CD4-positive, alpha-beta memory T cell (primary cell): ENCODE results near the gene NOP14. TPM values are rescaled to one million over a fixed set of nuclear protein-coding genes. Genes with fewer than 3 reads are reported as not detected.
"Not testable (repeated sequence)": the region's sequence is repeated elsewhere in the genome, so short reads cannot be mapped to it uniquely, and the experiment has no call there.

ENCODE experiments used
- CTCF ChIA-PET: fragments of 350-600 bp; sonication (Branson Sonifier 250); formaldehyde crosslinking; loops from one replicate; lab custom pipeline; 2021; ENCODE audit warnings: inconsistent platforms; ENCODE audit not compliant: partially characterized antibody; lab: Charles Lee
- POLR2A ChIA-PET: fragments of 350-600 bp; sonication (Branson Sonifier 250); formaldehyde crosslinking; loops from one replicate; lab custom pipeline; 2021; ENCODE audit not compliant: partially characterized antibody; lab: Charles Lee
- DNase-seq, 5 donors: peaks; one replicate each; pipeline versions ENCODE4 v3.0.0 to v3.0.0-alpha.2; 2020 to 2022; ENCODE audit warnings: mixed read lengths in 1 of 5
- H3K27ac ChIP-seq: one replicate; pipeline ENCODE4 v1.7.0; 2013; ENCODE audit warnings: low read depth, low read length
- H3K27me3 ChIP-seq: 2 replicates; pipeline ENCODE4 v1.7.0; 2013; ENCODE audit warnings: mild to moderate bottlenecking, low read length, moderate library complexity; ENCODE audit not compliant: insufficient read depth
- H3K36me3 ChIP-seq: 2 replicates; pipeline ENCODE4 v1.7.0; 2013; ENCODE audit warnings: mild to moderate bottlenecking, low read length, moderate library complexity; ENCODE audit not compliant: insufficient read depth
- H3K4me1 ChIP-seq: 2 replicates; pipeline ENCODE4 v1.7.0; 2013; ENCODE audit warnings: mild to moderate bottlenecking, low read length, moderate library complexity; ENCODE audit not compliant: insufficient read depth
- H3K4me3 ChIP-seq, 2 donors: one replicate each; pipeline ENCODE4 v1.7.0; 2013; ENCODE audit warnings: low read length in 2 of 2, mild to moderate bottlenecking in 1 of 2
- H3K9me3 ChIP-seq, 2 donors: one replicate each; pipeline ENCODE4 v1.7.0; 2013; ENCODE audit warnings: low read length in 2 of 2, control low read depth in 1 of 2; ENCODE audit not compliant: control insufficient read depth in 1 of 2
- H3K27ac Mint-ChIP-seq, 7 donors: one replicate each; pipeline ENCODE4 v1.8.0; 2020 to 2021; ENCODE audit warnings: mixed read lengths in 7 of 7, mild to moderate bottlenecking in 6 of 7, inconsistent platforms in 3 of 7, moderate library complexity in 3 of 7
- H3K27me3 Mint-ChIP-seq, 2 donors: one replicate each; pipeline ENCODE4 v1.8.0; 2020 to 2021; ENCODE audit warnings: mixed read lengths in 2 of 2
- H3K36me3 Mint-ChIP-seq, 2 donors: one replicate each; pipeline ENCODE4 v1.8.0; 2020 to 2021; ENCODE audit warnings: mixed read lengths in 2 of 2, inconsistent platforms in 1 of 2, mild to moderate bottlenecking in 1 of 2
- H3K4me1 Mint-ChIP-seq, 4 donors: one replicate each; pipeline ENCODE4 v1.8.0; 2020 to 2021; ENCODE audit warnings: mixed read lengths in 4 of 4, mild to moderate bottlenecking in 1 of 4
- H3K4me3 Mint-ChIP-seq, 8 donors: one replicate each; pipeline ENCODE4 v1.8.0; 2020 to 2021; ENCODE audit warnings: mixed read lengths in 8 of 8, mild to moderate bottlenecking in 7 of 8, moderate library complexity in 6 of 8, inconsistent platforms in 3 of 8
- H3K9me3 Mint-ChIP-seq, 8 donors: one replicate each; pipeline ENCODE4 v1.8.0; 2020 to 2021; ENCODE audit warnings: mixed read lengths in 8 of 8, mild to moderate bottlenecking in 5 of 8, inconsistent platforms in 3 of 8, moderate library complexity in 1 of 8
- intact Hi-C: fragments of 100-400 bp; cut with micrococcal nuclease; formaldehyde crosslinking; loops from one replicate; pipeline ENCODE4 v1.15.1; 2023
- polyA plus RNA-seq, 2 donors: library from polyadenylated mRNA; unstranded; fragments of 300-500 nt; fragmentation: Illumina TruSeq; gene quantifications; one replicate each; pipeline ENCODE4 v1.2.3, GENCODE V29; 2021
- total RNA-seq, 2 experiments: library from RNA; stranded (reverse); gene quantifications; one replicate each; pipeline ENCODE4 v1.2.3, GENCODE V29; 2021

NOP14 gene
- total and polyA plus RNA-seq, 4 experiments from 2014 or later, result 2.6 to 41.4 (median 38.4) TPM

- ChIA-PET POLR2A (interaction anchor here (5.4 kb wide), 1 partner anchor 22 kb away, joined by 82 read pairs; the partner anchor contains the start of genes GRK4 and NOP14), CTCF (no interaction called here)
- H3K4me3 ChIP-seq, result no peak overlapping the region
- peaks cover 28% of the 10 kb centered on the region for H3K4me1 ChIP-seq
- DNase-seq, result no peak
- H3K36me3 ChIP-seq, result peaks cover 52% of the 10 kb centered on the region
- no peak overlapping the region for H3K27ac ChIP-seq
- H3K27me3 ChIP-seq, result no peaks in the 10 kb centered on the region
- Mint-ChIP-seq H3K9me3 (no peaks in the 10 kb centered on the region), H3K4me3 (peak overlapping the region in 3 of 8 donors; percentile 9 to 25 (median 13)), H3K36me3 (peaks cover 20 to 62% of the 10 kb centered on the region in 2 donors), H3K27ac (peak overlapping the region in 4 of 7 donors; percentile 42 to 68 (median 54)), H3K27me3 (no peaks in the 10 kb centered on the region), H3K4me1 (peaks cover 27 to 49% (median 37%) of the 10 kb centered on the region in 4 donors)
- intact Hi-C loops, result loop anchor here (10.0 kb wide), 1 partner anchor 404 kb away; the partner anchor contains the start of gene FAM193A
- no peaks in the 10 kb centered on the region for H3K9me3 ChIP-seq
These were observed 24.3 kb downstream of the NOP14 start for GRCh38 chr4:2938906-2939305.

GRCh38 chr4:2938411-2938810 lies 24.8 kb downstream of the NOP14 start:
- CTCF ChIA-PET, H3K4me3 Mint-ChIP-seq, H3K9me3 ChIP-seq, DNase-seq, H3K27me3 Mint-ChIP-seq, H3K27me3 ChIP-seq, H3K27ac ChIP-seq, H3K4me3 ChIP-seq, H3K9me3 Mint-ChIP-seq: not testable (repeated sequence)
- intact Hi-C loops, result loop anchor here (10.0 kb wide), 1 partner anchor 404 kb away; the partner anchor contains the start of gene FAM193A
- Histone ChIP-seq H3K4me1 (peaks cover 33% of the 10 kb centered on the region), H3K36me3 (peaks cover 47% of the 10 kb centered on the region)
- Mint-ChIP-seq H3K36me3 (peaks cover 17 to 59% of the 10 kb centered on the region in 2 donors), H3K27ac (peak overlapping the region in 1 of 7 donors; percentile 99), H3K4me1 (peaks cover 27 to 50% (median 36%) of the 10 kb centered on the region in 4 donors)
- POLR2A ChIA-PET, result interaction anchor here (1.4 to 5.4 kb wide), 2 partner anchors 11 to 23 kb away, joined by 5 to 82 read pairs; partner anchors contain the start of genes GRK4 and NOP14

GRCh38 chr4:2937986-2938385 lies 25.2 kb downstream of the NOP14 start:
- Mint-ChIP-seq H3K27me3 (no peaks in the 10 kb centered on the region), H3K9me3 (no peaks in the 10 kb centered on the region), H3K27ac (peak overlapping the region in 4 of 7 donors; percentile 27 to 99 (median 73)), H3K4me1 (peaks cover 29 to 54% (median 39%) of the 10 kb centered on the region in 4 donors), H3K36me3 (peaks cover 17 to 59% of the 10 kb centered on the region in 2 donors), H3K4me3 (no peak overlapping the region)
- ChIA-PET CTCF (interaction anchor here (1.2 kb wide), 1 partner anchor 18 kb away, joined by 4 read pairs; no protein-coding TSS in a partner anchor), POLR2A (interaction anchor here (1.4 to 5.4 kb wide), 3 partner anchors 10 to 23 kb away, joined by 5 to 82 read pairs (median 28); partner anchors contain the start of genes GRK4 and NOP14)
- H3K4me3 ChIP-seq, result no peak overlapping the region
- DNase-seq, result no peak
- intact Hi-C loops, result loop anchor here (10.0 kb wide), 1 partner anchor 403 kb away; the partner anchor contains the start of gene FAM193A
- H3K4me1 ChIP-seq, result peaks cover 37% of the 10 kb centered on the region
- H3K9me3 ChIP-seq, result no peaks in the 10 kb centered on the region
- peaks cover 43% of the 10 kb centered on the region for H3K36me3 ChIP-seq
- H3K27ac ChIP-seq, result peak overlapping the region; percentile 97
- H3K27me3 ChIP-seq, result no peaks in the 10 kb centered on the region

- H3K4me3 Mint-ChIP-seq, result peak overlapping the region; percentile 66 to 92 (median 89)
- CTCF ChIA-PET, result interaction anchor here (1.2 to 1.4 kb wide), 2 partner anchors 19 to 24 kb away, joined by 3 to 4 read pairs; no protein-coding TSS in a partner anchor
These were observed 25.9 kb downstream of the NOP14 start for GRCh38 chr4:2937146-2937857.

GRCh38 chr4:2936773-2937145 lies 26.4 kb downstream of the NOP14 start:
- no peaks in the 10 kb centered on the region for H3K9me3 Mint-ChIP-seq
- H3K4me1 ChIP-seq, result peaks cover 49% of the 10 kb centered on the region
- H3K4me3 Mint-ChIP-seq, result peak overlapping the region; percentile 88 to 92 (median 89)
- H3K27me3 ChIP-seq, result no peaks in the 10 kb centered on the region
- intact Hi-C loops, result loop anchor here (10.0 kb wide), 1 partner anchor 402 kb away; the partner anchor contains the start of gene FAM193A
- peaks cover 17 to 56% of the 10 kb centered on the region in 2 donors for H3K36me3 Mint-ChIP-seq
- H3K4me3 ChIP-seq, result no peak overlapping the region
- no peaks in the 10 kb centered on the region for H3K9me3 ChIP-seq
- DNase-seq, result peak in 1 of 5 donors; percentile 78
- peak overlapping the region; percentile 90 to 99 (median 95) for H3K27ac Mint-ChIP-seq
- peaks cover 32% of the 10 kb centered on the region for H3K36me3 ChIP-seq
- H3K27ac ChIP-seq, result peak overlapping the region; percentile 97
- POLR2A ChIA-PET, result interaction anchor here (0.8 to 5.4 kb wide), 11 partner anchors 8 to 173 kb away, joined by 3 to 82 read pairs (median 15); partner anchors contain the start of genes GRK4 and NOP14
- H3K4me1 Mint-ChIP-seq, result peaks cover 34 to 59% (median 42%) of the 10 kb centered on the region in 4 donors
- no peaks in the 10 kb centered on the region for H3K27me3 Mint-ChIP-seq
- CTCF ChIA-PET, result interaction anchor here (1.2 to 1.8 kb wide), 4 partner anchors 19 to 173 kb away, joined by 3 to 8 read pairs (median 6); no protein-coding TSS in a partner anchor

More at GRCh38 chr4:2937146-2937857, 25.9 kb downstream of the NOP14 start:
- POLR2A ChIA-PET, result interaction anchor here (0.8 to 5.4 kb wide), 9 partner anchors 7 to 174 kb away, joined by 3 to 82 read pairs (median 15); partner anchors contain the start of genes GRK4 and NOP14
- Histone ChIP-seq H3K4me3 (no peak overlapping the region), H3K36me3 (peaks cover 37% of the 10 kb centered on the region), H3K9me3 (no peaks in the 10 kb centered on the region), H3K27me3 (no peaks in the 10 kb centered on the region), H3K27ac (peak overlapping the region; percentile 97), H3K4me1 (peaks cover 44% of the 10 kb centered on the region)
- peaks cover 29 to 57% (median 39%) of the 10 kb centered on the region in 4 donors for H3K4me1 Mint-ChIP-seq
- H3K27me3 Mint-ChIP-seq, result no peaks in the 10 kb centered on the region
- peak in 1 of 5 donors; percentile 68 for DNase-seq
- intact Hi-C loops, result loop anchor here (10.0 kb wide), 1 partner anchor 403 kb away; the partner anchor contains the start of gene FAM193A
- peaks cover 17 to 57% of the 10 kb centered on the region in 2 donors for H3K36me3 Mint-ChIP-seq
- peak overlapping the region; percentile 90 to 99 (median 95) for H3K27ac Mint-ChIP-seq
- no peaks in the 10 kb centered on the region for H3K9me3 Mint-ChIP-seq

GRCh38 chr4:2935762-2936743 lies 27.2 kb downstream of the NOP14 start:
- Histone ChIP-seq H3K27ac (peak overlapping the region; percentile 97), H3K4me3 (peak overlapping the region; percentile 91 to 92), H3K27me3 (no peaks in the 10 kb centered on the region), H3K4me1 (peaks cover 56% of the 10 kb centered on the region), H3K36me3 (peaks cover 25% of the 10 kb centered on the region), H3K9me3 (no peaks in the 10 kb centered on the region)
- peak overlapping the region; percentile 88 to 92 (median 89) for H3K4me3 Mint-ChIP-seq
- H3K4me1 Mint-ChIP-seq, result peaks cover 36 to 66% (median 45%) of the 10 kb centered on the region in 4 donors
- intact Hi-C loops, result loop anchor here (2.0 to 10.0 kb wide), 2 partner anchors 19 to 401 kb away; partner anchors contain the start of gene FAM193A
- CTCF ChIA-PET, result interaction anchor here (0.9 to 1.8 kb wide), 11 partner anchors 11 to 208 kb away, joined by 3 to 9 read pairs (median 3); partner anchors contain the start of genes GRK4 and NOP14
- peak overlapping the region; percentile 90 to 99 (median 95) for H3K27ac Mint-ChIP-seq
- H3K36me3 Mint-ChIP-seq, result peaks cover 17 to 55% of the 10 kb centered on the region in 2 donors
- DNase-seq, result peak in 4 of 5 donors; percentile 33 to 90 (median 44)
- no peaks in the 10 kb centered on the region for H3K9me3 Mint-ChIP-seq
- no peaks in the 10 kb centered on the region for H3K27me3 Mint-ChIP-seq
- POLR2A ChIA-PET, result interaction anchor here (0.7 to 5.4 kb wide), 28 partner anchors 8 to 524 kb away, joined by 3 to 82 read pairs (median 4); partner anchors contain the start of genes FAM193A, GRK4, NOP14 and TNIP2
